GM21367 (cell line): ENCODE results near the gene RIMBP2.
"Not testable (repeated sequence)": the region's sequence is repeated elsewhere in the genome, so short reads cannot be mapped to it uniquely, and the experiment has no call there.

Experiments
- ATAC-seq: cut with Tn5 transposase; IDR thresholded peaks from one replicate; pipeline ENCODE4 v1.9.1; 2021; ENCODE audit not compliant: unreplicated experiment

RIMBP2 gene

GRCh38 chr12:130706885-130707570, 9.1 kb downstream of the RIMBP2 start:
- no peak for ATAC-seq

GRCh38 chr12:130706311-130706710, 9.8 kb downstream of the RIMBP2 start:
- no peak for ATAC-seq

GRCh38 chr12:130705178-130705822, 10.8 kb downstream of the RIMBP2 start:
- no peak for ATAC-seq

- no peak for ATAC-seq
Observed at GRCh38 chr12:130704606-130705005, 11.5 kb downstream of the RIMBP2 start.

GRCh38 chr12:130703733-130704375, 12.2 kb downstream of the RIMBP2 start:
- ATAC-seq: no peak

GRCh38 chr12:130702966-130703732, 12.9 kb downstream of the RIMBP2 start:
- ATAC-seq: no peak

- no peak for ATAC-seq
Observed at GRCh38 chr12:130701402-130701744, 14.7 kb downstream of the RIMBP2 start.

- ATAC-seq: no peak
Observed at GRCh38 chr12:130700492-130701401, 15.4 kb downstream of the RIMBP2 start.

- ATAC-seq: no peak
Observed at GRCh38 chr12:130698106-130698505, 18.0 kb downstream of the RIMBP2 start.

- no peak for ATAC-seq
Observed at GRCh38 chr12:130696379-130697100, 19.6 kb downstream of the RIMBP2 start.

GRCh38 chr12:130695061-130695460, 21.0 kb downstream of the RIMBP2 start:
- no peak for ATAC-seq

- no peak for ATAC-seq
Observed at GRCh38 chr12:130689408-130690405, 26.4 kb downstream of the RIMBP2 start.

GRCh38 chr12:130688999-130689398, 27.1 kb downstream of the RIMBP2 start:
- not testable (repeated sequence) for ATAC-seq

- no peak for ATAC-seq
Observed at GRCh38 chr12:130687796-130688778, 28.0 kb downstream of the RIMBP2 start.

- ATAC-seq: no peak
Observed at GRCh38 chr12:130687190-130687589, 28.9 kb downstream of the RIMBP2 start.

GRCh38 chr12:130686511-130686991, 29.5 kb downstream of the RIMBP2 start:
- ATAC-seq: no peak

GRCh38 chr12:130685850-130686249, 30.2 kb downstream of the RIMBP2 start:
- ATAC-seq: no peak
